Neural cell (in vitro differentiated cells): ENCODE data around the gene TSPAN16. TPM values are rescaled to one million over a fixed set of nuclear protein-coding genes. Genes with fewer than 3 reads are reported as not detected.

Source experiments
- H2AFZ ChIP-seq: fragments of 200-600, 300-800 bp; sonication (generic), shearing (Covaris generic); 2 replicates; pipeline ENCODE4 v1.6.0; 2014; ENCODE audit warnings: low read depth, mild to moderate bottlenecking, antibody characterized with exemption, low read length, moderate library complexity
- H3F3A ChIP-seq: fragments of 200-600 bp; shearing (Covaris generic); 2 replicates; pipeline ENCODE4 v1.6.1; 2016; ENCODE audit warnings: mild to moderate bottlenecking, moderate library complexity, mixed read lengths, antibody characterized with exemption, low read length; ENCODE audit not compliant: insufficient read depth, poor library complexity, severe bottlenecking
- H3K27ac ChIP-seq: fragments of 200-600, 300-800 bp; sonication (generic), shearing (Covaris generic); 2 replicates; pipeline ENCODE4 v1.5.1; 2014; ENCODE audit warnings: mild to moderate bottlenecking, low read length, moderate library complexity
- H3K27me3 ChIP-seq: fragments of 300-800, 200-600 bp; sonication (generic), shearing (Covaris generic); 2 replicates; pipeline ENCODE4 v1.6.0; 2014; ENCODE audit warnings: mild to moderate bottlenecking, low read depth, low read length, moderate library complexity; ENCODE audit not compliant: insufficient read depth
- H3K36me3 ChIP-seq: fragments of 300-800, 200-600 bp; sonication (generic), shearing (Covaris generic); 2 replicates; pipeline ENCODE4 v1.5.1; 2014; ENCODE audit warnings: mild to moderate bottlenecking, antibody characterized with exemption, low read length, moderate library complexity; ENCODE audit not compliant: insufficient read depth
- H3K4me2 ChIP-seq: fragments of 300-800, 200-600 bp; sonication (generic), shearing (Covaris generic); 2 replicates; pipeline ENCODE4 v1.6.0; 2014; ENCODE audit warnings: mild to moderate bottlenecking, low read length
- H3K4me3 ChIP-seq: fragments of 300-800, 200-600 bp; sonication (generic), shearing (Covaris generic); 2 replicates; pipeline ENCODE4 v1.5.1; 2014; ENCODE audit warnings: mild to moderate bottlenecking, low read length, moderate library complexity
- H3K79me2 ChIP-seq: fragments of 200-600 bp; shearing (Covaris generic); replicated peaks from 2 replicates; pipeline ENCODE4 v1.6.0; 2014; ENCODE audit warnings: mild to moderate bottlenecking, low read length, moderate library complexity; ENCODE audit not compliant: insufficient read depth
- H3K9ac ChIP-seq: fragments of 300-800, 200-600 bp; sonication (generic), shearing (Covaris generic); 2 replicates; pipeline ENCODE4 v1.6.1; 2016; ENCODE audit warnings: mild to moderate bottlenecking, low read length, mixed read lengths
- H3K9me2 ChIP-seq: fragments of 200-600 bp; shearing (Covaris generic); 2 replicates; pipeline ENCODE4 v1.6.1; 2016; ENCODE audit warnings: mild to moderate bottlenecking, low read length, mixed read lengths; ENCODE audit not compliant: insufficient read depth
- H3K9me3 ChIP-seq: fragments of 200-600, 300-800 bp; sonication (generic), shearing (Covaris generic); 2 replicates; pipeline ENCODE4 v1.6.1; 2016; ENCODE audit warnings: mild to moderate bottlenecking, mixed run types, low read length, moderate library complexity, mixed read lengths
- H4K20me1 ChIP-seq: fragments of 200-600 bp; shearing (Covaris generic); 2 replicates; pipeline ENCODE4 v1.6.1; 2016; ENCODE audit warnings: mild to moderate bottlenecking, mixed run types; ENCODE audit not compliant: insufficient read depth
- EP300 ChIP-seq: fragments of 450-650 bp; conservative IDR thresholded peaks from 2 replicates; pipeline ENCODE4 v1.6.1; 2014; ENCODE audit warnings: antibody characterized with exemption, mild to moderate bottlenecking, moderate library complexity; ENCODE audit not compliant: poor library complexity, severe bottlenecking
- EZH2 ChIP-seq: fragments of 200-600, 300-800 bp; shearing (Covaris generic), sonication (generic); IDR thresholded peaks from 2 replicates; pipeline ENCODE4 v1.6.1; 2014; ENCODE audit warnings: antibody characterized with exemption, low read length, borderline replicate concordance, mild to moderate bottlenecking; ENCODE audit not compliant: insufficient read depth, poor library complexity, severe bottlenecking
- MXI1 ChIP-seq: fragments of 450-650 bp; conservative IDR thresholded peaks from 2 replicates; pipeline ENCODE4 v1.6.1; 2014; ENCODE audit warnings: antibody characterized with exemption, mild to moderate bottlenecking; ENCODE audit not compliant: poor library complexity, severe bottlenecking
- POLR2AphosphoS5 ChIP-seq: IDR thresholded peaks from 2 replicates; pipeline ENCODE4 v1.6.1; 2012
- RAD21 ChIP-seq: fragments of 450-650 bp; conservative IDR thresholded peaks from 2 replicates; pipeline ENCODE4 v1.6.1; 2014; ENCODE audit warnings: antibody characterized with exemption, mild to moderate bottlenecking, moderate library complexity
- SMC3 ChIP-seq: fragments of 450-650 bp; conservative IDR thresholded peaks from 2 replicates; pipeline ENCODE4 v1.6.1; 2014; ENCODE audit warnings: antibody characterized with exemption, mild to moderate bottlenecking, moderate library complexity; ENCODE audit not compliant: poor library complexity
- TAF1 ChIP-seq: IDR thresholded peaks from 2 replicates; pipeline ENCODE4 v1.6.1; 2012; ENCODE audit warnings: low read depth
- polyA plus RNA-seq: library from polyadenylated mRNA; depleted of rRNA; stranded (reverse); fragments of >200 nt; gene quantifications from 2 replicates; pipeline ENCODE4 v1.2.3, GENCODE V29; 2014
- TF ChIP-seq, protein P1 (sequence below): fragments of 450-650 bp; IDR thresholded peaks from 2 replicates; pipeline ENCODE4 v1.5.1; 2014; ENCODE audit warnings: antibody characterized with exemption, mild to moderate bottlenecking, moderate library complexity; ENCODE audit not compliant: poor library complexity, severe bottlenecking
- TF ChIP-seq, protein P2 (sequence below): IDR thresholded peaks from 2 replicates; pipeline ENCODE4 v1.6.1; 2012; ENCODE audit warnings: borderline replicate concordance

The TSPAN16 gene
- polyA plus RNA-seq, 1 donor from 2014 or later = not detected

DNA sequence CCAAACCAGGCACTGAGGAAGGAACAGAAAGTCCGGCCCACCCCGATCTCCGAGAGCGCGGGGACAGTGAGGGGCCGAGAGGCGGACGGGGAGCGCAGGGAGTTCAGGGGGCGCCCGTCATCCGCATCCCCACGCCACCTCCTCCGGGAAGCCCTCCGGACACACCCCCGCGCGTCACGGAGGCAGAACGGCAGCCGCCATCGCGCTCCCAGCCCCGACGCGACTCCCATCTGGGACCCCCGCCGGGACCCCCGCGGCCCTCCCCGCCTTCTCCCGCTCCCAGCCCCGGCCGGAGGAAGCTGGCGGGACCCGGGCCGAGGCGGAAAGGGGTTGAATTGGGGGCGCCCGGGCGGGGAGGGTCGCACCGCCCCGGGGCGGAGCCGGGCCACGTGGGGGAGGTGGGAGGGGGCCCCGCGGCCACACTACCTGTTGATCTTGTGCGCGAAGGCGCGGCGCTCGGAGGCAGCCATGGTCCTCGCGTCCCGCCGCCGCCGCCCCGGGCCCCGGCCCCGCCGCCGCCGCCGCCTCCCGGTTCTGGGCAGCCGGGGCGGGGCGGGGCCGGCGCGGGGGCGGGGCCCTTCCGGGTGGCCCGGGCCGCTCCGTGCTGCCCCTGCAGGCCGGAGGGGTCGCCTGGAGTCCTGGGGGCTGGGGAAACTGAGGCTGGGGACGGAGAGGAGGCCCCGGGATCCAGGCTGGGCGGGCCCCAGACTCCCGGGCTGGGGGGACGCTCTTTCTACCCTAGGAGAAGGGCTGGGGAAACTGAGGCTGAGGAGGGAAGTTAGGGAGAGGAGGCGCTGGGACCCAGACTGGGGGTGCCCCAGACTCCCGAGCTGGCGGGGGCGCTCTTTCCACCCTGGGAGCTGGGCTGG is 33.8 kb upstream of the TSPAN16 start, which contains the start of gene DOCK6:
DOCK6 (minus strand) TSS at position 554 of the 869 bp plus-strand sequence; CDS start at position 470, 84 bp downstream.
- Histone ChIP-seq H3K4me3 (peak within 1 kb of the TSS; percentile 64), H3K4me2 (no peak within 1 kb of the TSS), H2AFZ (no peak within 1 kb of the TSS), H3K79me2 (no peaks in the 10 kb centered on the region), H4K20me1 (no peaks in the 10 kb centered on the region), H3K27me3 (peaks cover 12% of the 10 kb centered on the region), H3F3A (no peaks in the 10 kb centered on the region), H3K9me3 (no peaks in the 10 kb centered on the region), H3K36me3 (no peaks in the 10 kb centered on the region), H3K9me2 (no peaks in the 10 kb centered on the region), H3K27ac (no peak within 1 kb of the TSS), H3K9ac (peak within 1 kb of the TSS; percentile 9)
- TF ChIP-seq EZH2 (no peak), RAD21 (no peak), EP300 (no peak), POLR2AphosphoS5 (no peak), TAF1 (no peak), MXI1 (no peak), SMC3 (no peak)
- TF ChIP-seq, protein P1, sequence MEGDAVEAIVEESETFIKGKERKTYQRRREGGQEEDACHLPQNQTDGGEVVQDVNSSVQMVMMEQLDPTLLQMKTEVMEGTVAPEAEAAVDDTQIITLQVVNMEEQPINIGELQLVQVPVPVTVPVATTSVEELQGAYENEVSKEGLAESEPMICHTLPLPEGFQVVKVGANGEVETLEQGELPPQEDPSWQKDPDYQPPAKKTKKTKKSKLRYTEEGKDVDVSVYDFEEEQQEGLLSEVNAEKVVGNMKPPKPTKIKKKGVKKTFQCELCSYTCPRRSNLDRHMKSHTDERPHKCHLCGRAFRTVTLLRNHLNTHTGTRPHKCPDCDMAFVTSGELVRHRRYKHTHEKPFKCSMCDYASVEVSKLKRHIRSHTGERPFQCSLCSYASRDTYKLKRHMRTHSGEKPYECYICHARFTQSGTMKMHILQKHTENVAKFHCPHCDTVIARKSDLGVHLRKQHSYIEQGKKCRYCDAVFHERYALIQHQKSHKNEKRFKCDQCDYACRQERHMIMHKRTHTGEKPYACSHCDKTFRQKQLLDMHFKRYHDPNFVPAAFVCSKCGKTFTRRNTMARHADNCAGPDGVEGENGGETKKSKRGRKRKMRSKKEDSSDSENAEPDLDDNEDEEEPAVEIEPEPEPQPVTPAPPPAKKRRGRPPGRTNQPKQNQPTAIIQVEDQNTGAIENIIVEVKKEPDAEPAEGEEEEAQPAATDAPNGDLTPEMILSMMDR = no peak
- TF ChIP-seq, protein P2, sequence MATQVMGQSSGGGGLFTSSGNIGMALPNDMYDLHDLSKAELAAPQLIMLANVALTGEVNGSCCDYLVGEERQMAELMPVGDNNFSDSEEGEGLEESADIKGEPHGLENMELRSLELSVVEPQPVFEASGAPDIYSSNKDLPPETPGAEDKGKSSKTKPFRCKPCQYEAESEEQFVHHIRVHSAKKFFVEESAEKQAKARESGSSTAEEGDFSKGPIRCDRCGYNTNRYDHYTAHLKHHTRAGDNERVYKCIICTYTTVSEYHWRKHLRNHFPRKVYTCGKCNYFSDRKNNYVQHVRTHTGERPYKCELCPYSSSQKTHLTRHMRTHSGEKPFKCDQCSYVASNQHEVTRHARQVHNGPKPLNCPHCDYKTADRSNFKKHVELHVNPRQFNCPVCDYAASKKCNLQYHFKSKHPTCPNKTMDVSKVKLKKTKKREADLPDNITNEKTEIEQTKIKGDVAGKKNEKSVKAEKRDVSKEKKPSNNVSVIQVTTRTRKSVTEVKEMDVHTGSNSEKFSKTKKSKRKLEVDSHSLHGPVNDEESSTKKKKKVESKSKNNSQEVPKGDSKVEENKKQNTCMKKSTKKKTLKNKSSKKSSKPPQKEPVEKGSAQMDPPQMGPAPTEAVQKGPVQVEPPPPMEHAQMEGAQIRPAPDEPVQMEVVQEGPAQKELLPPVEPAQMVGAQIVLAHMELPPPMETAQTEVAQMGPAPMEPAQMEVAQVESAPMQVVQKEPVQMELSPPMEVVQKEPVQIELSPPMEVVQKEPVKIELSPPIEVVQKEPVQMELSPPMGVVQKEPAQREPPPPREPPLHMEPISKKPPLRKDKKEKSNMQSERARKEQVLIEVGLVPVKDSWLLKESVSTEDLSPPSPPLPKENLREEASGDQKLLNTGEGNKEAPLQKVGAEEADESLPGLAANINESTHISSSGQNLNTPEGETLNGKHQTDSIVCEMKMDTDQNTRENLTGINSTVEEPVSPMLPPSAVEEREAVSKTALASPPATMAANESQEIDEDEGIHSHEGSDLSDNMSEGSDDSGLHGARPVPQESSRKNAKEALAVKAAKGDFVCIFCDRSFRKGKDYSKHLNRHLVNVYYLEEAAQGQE = no peak

DNA sequence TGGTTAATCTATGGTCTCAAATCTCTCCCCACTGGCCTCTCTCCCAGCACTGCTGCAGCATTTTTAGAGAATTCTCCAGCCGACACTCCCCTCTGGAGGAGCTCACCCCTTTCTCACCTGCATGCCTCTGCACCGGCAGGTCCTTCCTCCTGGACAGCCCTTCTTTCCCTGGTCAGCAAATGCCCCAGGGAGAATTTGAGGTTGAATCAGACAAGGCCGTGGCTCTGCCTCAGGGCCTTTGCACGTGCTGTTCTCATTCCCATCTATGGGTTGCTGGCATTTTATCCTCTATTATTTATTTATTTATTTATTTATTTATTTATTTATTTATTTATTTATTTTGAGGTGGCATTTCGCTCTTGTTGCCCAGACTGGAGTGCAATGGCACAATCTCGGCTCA is 32.2 kb upstream of the TSPAN16 start:
- H3K27me3 ChIP-seq = peaks cover 12% of the 10 kb centered on the region

More for the DNA sequence above, 32.2 kb upstream of the TSPAN16 start:
- Histone ChIP-seq H3K4me3 (no peak overlapping the region), H4K20me1 (no peaks in the 10 kb centered on the region), H3F3A (no peaks in the 10 kb centered on the region), H2AFZ (no peak overlapping the region), H3K9me3 (no peaks in the 10 kb centered on the region), H3K9me2 (no peaks in the 10 kb centered on the region), H3K27ac (no peak overlapping the region), H3K79me2 (no peaks in the 10 kb centered on the region), H3K9ac (no peak overlapping the region), H3K4me2 (no peak overlapping the region), H3K36me3 (no peaks in the 10 kb centered on the region)
- TF ChIP-seq SMC3 (no peak), EP300 (no peak), MXI1 (no peak), POLR2AphosphoS5 (no peak), TAF1 (no peak), EZH2 (no peak), RAD21 (no peak)
- TF ChIP-seq, protein P2 = no peak
- TF ChIP-seq, protein P1 = no peak
